HG02840 (cell line): Measurements from ENCODE around the gene GOSR1.
"Not testable (repeated sequence)": the region's sequence is repeated elsewhere in the genome, so short reads cannot be mapped to it uniquely, and the experiment has no call there.

Experiments
- ATAC-seq: cut with Tn5 transposase; IDR thresholded peaks from one replicate; pipeline ENCODE4 v1.9.1; 2021; ENCODE audit warnings: mild to moderate bottlenecking, moderate library complexity, moderate number of reproducible peaks; ENCODE audit not compliant: unreplicated experiment, low FRiP score

Gene GOSR1

GRCh38 chr17:30572651-30573554 is 95.7 kb downstream of the GOSR1 start:
- ATAC-seq = not testable (repeated sequence)

- no peak for ATAC-seq
Observed at GRCh38 chr17:30573603-30574175, 96.5 kb downstream of the GOSR1 start.

GRCh38 chr17:30574309-30574708 is 97.1 kb downstream of the GOSR1 start:
- not testable (repeated sequence) for ATAC-seq

- ATAC-seq = not testable (repeated sequence)
Observed at GRCh38 chr17:30574806-30575205, 97.6 kb downstream of the GOSR1 start.

- ATAC-seq = not testable (repeated sequence)
Observed at GRCh38 chr17:30575648-30576325, 98.6 kb downstream of the GOSR1 start.

GRCh38 chr17:30576326-30576861 is 99.2 kb downstream of the GOSR1 start:
- ATAC-seq = no peak
